Spleen (tissue), 11 donors: ENCODE results near the gene MOB1B. TPM values are rescaled to one million over a fixed set of nuclear protein-coding genes. Genes with fewer than 3 reads are reported as not detected.
"Not testable (repeated sequence)": the region's sequence is repeated elsewhere in the genome, so short reads cannot be mapped to it uniquely, and the experiment has no call there.

Experiments used
- DNase-seq: peaks from one replicate; pipeline ENCODE4 v3.0.0-alpha.2; 2020
- H3K27ac ChIP-seq, 8 donors: fragments of 200-600 bp; sonication (generic) in 7 of 8; 1 replicate in 4 of 8; 2 replicates in 4 of 8; pipeline versions ENCODE4 v1.5.0 to v1.8.0; 2016 to 2021; ENCODE audit warnings: inconsistent platforms in 4 of 8, mild to moderate bottlenecking in 4 of 8, moderate library complexity in 1 of 8
- H3K27me3 ChIP-seq, 7 donors: fragments of 200-600 bp; sonication (generic) in 6 of 7; replicated peaks in 1 of 7; 1 replicate in 4 of 7; 2 replicates in 3 of 7; pipeline versions ENCODE4 v1.5.0 to v1.8.0; 2016 to 2021; ENCODE audit warnings: inconsistent platforms in 3 of 7, mild to moderate bottlenecking in 1 of 7
- H3K36me3 ChIP-seq, 6 donors: fragments of 200-600 bp; sonication (generic) in 5 of 6; 1 replicate in 4 of 6; 2 replicates in 2 of 6; pipeline versions ENCODE4 v1.5.0 to v1.8.0; 2016 to 2021; ENCODE audit warnings: inconsistent platforms in 2 of 6
- H3K4me1 ChIP-seq, 6 donors: fragments of 200-600 bp; sonication (generic) in 5 of 6; 1 replicate in 3 of 6; 2 replicates in 3 of 6; pipeline versions ENCODE4 v1.5.0 to v1.8.0; 2016 to 2021; ENCODE audit warnings: inconsistent platforms in 3 of 6
- H3K4me3 ChIP-seq, 8 donors: fragments of 200-600 bp; sonication (generic) in 7 of 8; 1 replicate in 4 of 8; 2 replicates in 4 of 8; pipeline versions ENCODE4 v1.5.0 to v1.8.0; 2016 to 2021; ENCODE audit warnings: inconsistent platforms in 4 of 8, mild to moderate bottlenecking in 4 of 8, moderate library complexity in 2 of 8
- H3K9me3 ChIP-seq, 8 donors: fragments of 200-600 bp; sonication (generic) in 7 of 8; 1 replicate in 4 of 8; 2 replicates in 4 of 8; pipeline versions ENCODE4 v1.5.0 to v1.8.0; 2016 to 2021; ENCODE audit warnings: inconsistent platforms in 4 of 8
- CTCF ChIP-seq, 11 experiments: fragments of 200-600 bp in 7 of 11; fragments of 450-650 bp in 4 of 11; sonication (generic) in 4 of 11; IDR thresholded peaks in 8 of 11; conservative IDR thresholded peaks in 3 of 11; 1 replicate in 7 of 11; 2 replicates in 4 of 11; pipeline versions ENCODE4 v1.4.0 to v1.8.0; 2016 to 2021; ENCODE audit warnings: antibody characterized with exemption in 11 of 11, inconsistent platforms in 4 of 11, mild to moderate bottlenecking in 1 of 11
- POLR2A ChIP-seq, 3 donors: fragments of 450-650 bp; IDR thresholded peaks; one replicate each; pipeline ENCODE4 v1.5.1; 2017; ENCODE audit warnings: antibody characterized with exemption in 3 of 3, mild to moderate bottlenecking in 1 of 3
- POLR2AphosphoS5 ChIP-seq, 3 donors: sonication (generic); formaldehyde crosslinking; IDR thresholded peaks; one replicate each; pipeline ENCODE4 v1.5.1; 2017; ENCODE audit warnings: antibody characterized with exemption in 3 of 3
- WGBS, 5 donors: extraction: QIAGEN DNeasy Blood & Tissue Kit in 3 of 5; methylation state at CpG; one replicate each; pipeline versions ENCODE4 v1.1.5 to v1.1.7; 2013 to 2018; 5-methylcytosine and 5-hydroxymethylcytosine counted together
- intact Hi-C: fragments of 100-400 bp; cut with DNase I; formaldehyde crosslinking; loops from one replicate; pipeline ENCODE4 v1.15.0; 2023; ENCODE audit warnings: low total_unique reads
- polyA plus RNA-seq, 3 donors: library from polyadenylated mRNA; stranded (reverse); fragments of 200-250 nt; gene quantifications; one replicate each; pipeline ENCODE4 v1.2.1, GENCODE V29; 2013
- total RNA-seq, 7 donors: library from RNA; depleted of rRNA in 3 of 7; stranded (reverse); fragments of >200 nt in 3 of 7; fragmentation: NEBNext Ultra II Directional in 4 of 7; extraction: Animal tissue kit (Norgen Biotek cat#: 25700) in 4 of 7; gene quantifications; one replicate each; pipeline versions ENCODE4 v1.1.0 to v1.2.1, GENCODE V29; 2016 to 2021
- donor health status: healthy with polysubstance abuse.
- donor health status: DM: no; HTN: no; CAD: no; lungs with moderate emphysema.
- donor health status: DM: no; HTN: no; CAD: no.
- donor health status: Bipolar disorder and iron deficiency.
- donor health status: healthy.
- donor health status: DM: no; HTN: no; CAD: no.
- donor health status: DM: yes; HTN: yes; CAD: no.

The MOB1B gene
- total and polyA plus RNA-seq, 10 donors, result 3.5 to 29.6 (median 22.7) TPM

DNA sequence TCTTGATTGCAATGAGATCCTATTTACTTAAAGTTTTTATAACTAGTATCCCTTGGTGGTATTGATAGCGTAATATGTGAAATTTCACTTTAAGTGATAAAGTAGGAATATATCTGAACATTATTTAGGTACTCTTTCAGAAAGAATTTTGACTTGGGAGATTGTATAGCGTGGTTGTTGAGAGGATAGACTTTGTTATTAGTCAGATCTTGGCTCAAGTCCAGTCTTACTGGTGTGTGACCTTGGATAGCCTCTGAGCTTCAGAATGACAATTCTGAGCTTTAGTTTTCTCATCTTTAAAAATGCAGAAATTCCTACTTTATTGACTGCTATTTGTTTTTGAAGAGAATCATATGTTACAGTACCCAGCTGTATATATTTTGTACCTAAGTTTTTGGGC lies 123.9 kb downstream of the MOB1B start:
- no peak overlapping the region for H3K4me3 ChIP-seq
- no peak overlapping the region for H3K27ac ChIP-seq
- TF ChIP-seq POLR2AphosphoS5 (IDR thresholded peaks at IDR 0.05) (no peak), CTCF (IDR thresholded peaks at IDR 0.05 in 8 of 11, conservative IDR thresholded peaks at IDR 0.05 in 3 of 11) (no peak), POLR2A (IDR thresholded peaks at IDR 0.05) (no peak)
- intact Hi-C loops, result no loop called here
- no peak for DNase-seq
- no peaks in the 10 kb centered on the region for H3K27me3 ChIP-seq
- H3K36me3 ChIP-seq, result peaks cover 0 to 96% (median 45%) of the 10 kb centered on the region in 6 donors
- H3K4me1 ChIP-seq, result peaks cover 0 to 13% (median 4%) of the 10 kb centered on the region in 6 donors
- H3K9me3 ChIP-seq, result no peaks in the 10 kb centered on the region
- WGBS, 5 donors, result 60 to 83% (median 78%) methylated on average over 2 of the region's 2 CpGs

DNA sequence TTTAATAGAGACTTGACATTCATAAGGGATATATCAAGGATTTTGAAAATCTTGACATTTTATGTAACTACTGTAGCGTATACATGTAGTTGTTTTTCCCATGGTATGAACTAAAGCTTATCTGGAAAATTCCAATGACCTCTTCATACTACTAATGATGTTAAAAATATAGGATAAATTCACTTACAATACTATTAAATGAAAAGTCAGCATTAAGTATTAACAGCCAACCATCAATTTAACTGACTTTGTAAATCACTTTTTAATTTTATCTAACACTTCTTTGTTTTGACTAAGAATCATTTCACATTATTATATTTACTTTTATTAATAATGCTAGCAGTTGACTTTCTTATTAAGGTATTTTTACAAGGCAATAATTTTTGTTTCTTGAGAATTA lies 125.4 kb downstream of the MOB1B start:
- no peak for DNase-seq
- TF ChIP-seq POLR2AphosphoS5 (IDR thresholded peaks at IDR 0.05) (no peak), CTCF (IDR thresholded peaks at IDR 0.05 in 8 of 11, conservative IDR thresholded peaks at IDR 0.05 in 3 of 11) (no peak), POLR2A (IDR thresholded peaks at IDR 0.05) (no peak)
- peaks cover 0 to 13% (median 4%) of the 10 kb centered on the region in 6 donors for H3K4me1 ChIP-seq
- no peak overlapping the region for H3K27ac ChIP-seq
- 96 to 100% (median 98%) methylated on average over 1 of the region's 1 CpG for WGBS, 5 donors
- no peak overlapping the region for H3K4me3 ChIP-seq
- H3K27me3 ChIP-seq, result no peaks in the 10 kb centered on the region
- H3K9me3 ChIP-seq, result no peaks in the 10 kb centered on the region
- intact Hi-C loops, result no loop called here
- H3K36me3 ChIP-seq, result peaks cover 0 to 99% (median 60%) of the 10 kb centered on the region in 6 donors

DNA sequence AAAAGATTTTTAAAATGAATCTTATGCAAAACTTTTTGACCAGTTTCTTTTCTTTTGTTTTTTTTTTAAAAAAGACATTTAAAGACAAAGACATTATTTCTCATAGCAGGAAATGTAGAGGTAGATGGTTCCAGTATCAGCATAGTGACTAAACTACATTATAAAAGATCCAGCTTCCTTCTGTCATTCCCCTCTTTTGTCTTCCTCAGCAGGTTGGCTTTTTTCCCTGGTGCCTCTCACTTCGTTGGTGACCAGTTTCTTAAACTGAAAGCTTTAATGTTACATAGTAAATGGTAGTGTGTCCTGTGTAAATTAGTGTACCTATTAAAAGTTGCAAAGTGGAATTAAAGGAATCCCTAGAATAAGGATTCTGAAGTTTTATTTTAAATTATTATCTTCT lies 127.3 kb downstream of the MOB1B start:
- WGBS, 5 donors, result 74 to 91% (median 75%) methylated on average over 1 of the region's 1 CpG
- H3K27me3 ChIP-seq, result no peaks in the 10 kb centered on the region
- H3K9me3 ChIP-seq, result no peaks in the 10 kb centered on the region
- H3K4me1 ChIP-seq, result peaks cover 0 to 13% (median 4%) of the 10 kb centered on the region in 6 donors
- no peak overlapping the region for H3K27ac ChIP-seq
- no peak for DNase-seq
- intact Hi-C loops, result no loop called here
- TF ChIP-seq CTCF (IDR thresholded peaks at IDR 0.05 in 8 of 11, conservative IDR thresholded peaks at IDR 0.05 in 3 of 11), result no peak
- TF ChIP-seq POLR2AphosphoS5 (IDR thresholded peaks at IDR 0.05), result no peak
- TF ChIP-seq POLR2A (IDR thresholded peaks at IDR 0.05), result no peak
- no peak overlapping the region for H3K4me3 ChIP-seq
- peaks cover 0 to 99% (median 65%) of the 10 kb centered on the region in 6 donors for H3K36me3 ChIP-seq

DNA sequence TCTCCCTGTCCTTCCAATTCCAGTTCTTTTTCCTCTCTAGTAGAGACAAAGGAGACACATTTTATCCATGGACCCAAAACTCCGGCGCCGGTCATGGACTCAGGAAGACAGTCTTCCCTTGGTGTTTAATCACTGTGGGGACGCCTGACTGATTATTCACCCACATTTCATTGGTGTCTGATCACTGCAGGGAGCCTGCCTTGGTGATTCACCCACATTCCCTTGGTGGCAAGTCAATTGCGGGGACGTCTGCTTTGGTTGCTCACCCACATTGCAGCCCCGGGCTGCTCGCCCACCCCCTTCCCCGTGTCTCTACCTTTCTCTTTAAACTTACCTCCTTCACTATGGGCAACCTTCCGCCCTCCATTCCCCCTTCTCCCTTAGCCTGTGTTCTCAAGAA lies 129.9 kb downstream of the MOB1B start:
- H3K9me3 ChIP-seq, H3K27ac ChIP-seq, DNase-seq, H3K4me1 ChIP-seq, H3K4me3 ChIP-seq, H3K27me3 ChIP-seq, intact Hi-C loops: not testable (repeated sequence)
- WGBS, 5 donors, result 87 to 98% (median 93%) methylated on average over 9 to 10 of the region's 10 CpGs
- H3K36me3 ChIP-seq, result peaks cover 0 to 100% (median 68%) of the 10 kb centered on the region in 6 donors

Other genes starting within 250 kb of the MOB1B start
- gene JCHAIN, start 235.9 kb upstream of the MOB1B start, total RNA-seq, result 1,000 to 10,000 TPM in 1 of 7 donors, 100 to 1,000 TPM in 6; 185 to 1,125 (median 538) TPM
- gene JCHAIN, start 235.9 kb upstream of the MOB1B start, polyA plus RNA-seq, result 100 to 1,000 TPM in 1 of 3 donors, 10 to 100 TPM in 2; 64.8 to 181 (median 96.9) TPM
- 10 to 100 TPM; 29.0 to 45.1 (median 37.6) TPM for gene UTP3, start 213.8 kb upstream of the MOB1B start, total RNA-seq
- gene UTP3, start 213.8 kb upstream of the MOB1B start, polyA plus RNA-seq, result 10 to 100 TPM; 37.3 to 51.3 (median 47.3) TPM
- 10 to 100 TPM; 41.6 to 96.8 (median 88.3) TPM for gene RUFY3, start 180.4 kb upstream of the MOB1B start, total RNA-seq
- gene RUFY3, start 180.4 kb upstream of the MOB1B start, polyA plus RNA-seq, result 10 to 100 TPM; 19.2 to 29.1 (median 23.3) TPM
- 10 to 100 TPM; 38.5 to 48.2 (median 40.2) TPM for gene GRSF1, start 62.5 kb upstream of the MOB1B start, total RNA-seq
- 10 to 100 TPM; 31.1 to 37.6 (median 32.1) TPM for gene GRSF1, start 62.5 kb upstream of the MOB1B start, polyA plus RNA-seq
- 10 to 100 TPM; 25.4 to 45.5 (median 34.7) TPM for gene DCK, start 91.3 kb downstream of the MOB1B start, total RNA-seq
- gene DCK, start 91.3 kb downstream of the MOB1B start, polyA plus RNA-seq, result 10 to 100 TPM; 19.3 to 40.7 (median 35.9) TPM